Endothelial cell (in vitro differentiated cells): ENCODE measurements around the gene MCEMP1. TPM values are rescaled to one million over a fixed set of nuclear protein-coding genes. Genes with fewer than 3 reads are reported as not detected.
A peak's percentile ranks its signal among the peaks of the same experiment; 100 is the strongest.

Source experiments
- DNase-seq: peaks from one replicate; pipeline ENCODE4 v3.0.0; 2021; ENCODE audit warnings: low spot score
- H3K27ac Mint-ChIP-seq: one replicate; pipeline ENCODE4 v1.8.0; 2021; ENCODE audit warnings: mixed read lengths, inconsistent platforms; ENCODE audit not compliant: unreplicated experiment
- H3K27me3 Mint-ChIP-seq: one replicate; pipeline ENCODE4 v1.8.0; 2021; ENCODE audit warnings: mild to moderate bottlenecking, moderate library complexity, mixed read lengths, inconsistent platforms; ENCODE audit not compliant: unreplicated experiment
- H3K36me3 Mint-ChIP-seq: one replicate; pipeline ENCODE4 v1.8.0; 2021; ENCODE audit warnings: mild to moderate bottlenecking, low read depth, mixed read lengths, inconsistent platforms; ENCODE audit not compliant: unreplicated experiment
- H3K4me1 Mint-ChIP-seq: one replicate; pipeline ENCODE4 v1.8.0; 2021; ENCODE audit warnings: mild to moderate bottlenecking, mixed read lengths, inconsistent platforms; ENCODE audit not compliant: unreplicated experiment
- H3K4me3 Mint-ChIP-seq: one replicate; pipeline ENCODE4 v1.8.0; 2021; ENCODE audit warnings: mild to moderate bottlenecking, mixed read lengths, inconsistent platforms; ENCODE audit not compliant: unreplicated experiment
- H3K9me3 Mint-ChIP-seq: one replicate; pipeline ENCODE4 v1.8.0; 2021; ENCODE audit warnings: mixed read lengths, inconsistent platforms; ENCODE audit not compliant: unreplicated experiment
- long read RNA-seq: library from polyadenylated mRNA; unstranded; transcript quantifications from one replicate; pipeline ENCODE4 v2.0.0, GENCODE V29; 2020; ENCODE audit not compliant: unreplicated experiment
- total RNA-seq: library from RNA; stranded (reverse); fragmentation: NEBNext Ultra II Directional; extraction: Animal tissue kit (Norgen Biotek cat#: 25700); gene quantifications from one replicate; pipeline ENCODE4 v1.2.1, GENCODE V29; 2021; ENCODE audit not compliant: unreplicated experiment
- TF ChIP-seq, protein P1 (sequence below): fragments of 200-600 bp; sonication (generic); IDR thresholded peaks from one replicate; pipeline ENCODE4 v1.5.0; 2021; ENCODE audit warnings: antibody characterized with exemption; ENCODE audit not compliant: unreplicated experiment

Gene MCEMP1, protein sequence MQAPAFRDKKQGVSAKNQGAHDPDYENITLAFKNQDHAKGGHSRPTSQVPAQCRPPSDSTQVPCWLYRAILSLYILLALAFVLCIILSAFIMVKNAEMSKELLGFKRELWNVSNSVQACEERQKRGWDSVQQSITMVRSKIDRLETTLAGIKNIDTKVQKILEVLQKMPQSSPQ
- not detected for total RNA-seq
- long read RNA-seq, result 0 reads

DNA sequence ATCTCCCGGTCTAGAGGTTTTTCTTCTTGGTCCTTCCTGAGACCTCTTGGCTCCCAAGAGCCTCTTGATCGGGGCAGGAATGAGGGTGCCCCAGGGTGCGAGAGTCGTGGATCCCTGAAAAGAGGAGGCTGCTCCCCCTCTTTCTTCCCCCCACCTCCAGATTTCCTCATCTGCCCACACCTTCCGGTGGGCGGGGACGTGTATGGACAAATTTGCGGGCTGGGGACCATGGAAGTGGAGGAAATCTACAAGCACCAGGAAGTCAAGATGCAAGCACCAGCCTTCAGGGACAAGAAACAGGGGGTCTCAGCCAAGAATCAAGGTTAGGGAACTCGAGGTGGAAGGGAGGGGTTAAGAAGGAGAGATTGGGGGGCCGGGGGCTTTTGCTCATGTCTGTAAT, at the start of gene MCEMP1:
Gene MCEMP1 (plus strand): TSS at position 237 of the 400 bp plus-strand sequence. CDS start 31 bp downstream, at position 268.
- no peaks in the 10 kb centered on the region for H3K4me1 Mint-ChIP-seq
- H3K27me3 Mint-ChIP-seq, result peaks cover 14% of the 10 kb centered on the region
- peaks cover 4% of the 10 kb centered on the region for H3K36me3 Mint-ChIP-seq
- no peak for DNase-seq
- peak within 1 kb of the TSS; percentile 21 for H3K4me3 Mint-ChIP-seq
- peaks cover 4% of the 10 kb centered on the region for H3K9me3 Mint-ChIP-seq
- H3K27ac Mint-ChIP-seq, result no peak within 1 kb of the TSS
- TF ChIP-seq, protein P1, sequence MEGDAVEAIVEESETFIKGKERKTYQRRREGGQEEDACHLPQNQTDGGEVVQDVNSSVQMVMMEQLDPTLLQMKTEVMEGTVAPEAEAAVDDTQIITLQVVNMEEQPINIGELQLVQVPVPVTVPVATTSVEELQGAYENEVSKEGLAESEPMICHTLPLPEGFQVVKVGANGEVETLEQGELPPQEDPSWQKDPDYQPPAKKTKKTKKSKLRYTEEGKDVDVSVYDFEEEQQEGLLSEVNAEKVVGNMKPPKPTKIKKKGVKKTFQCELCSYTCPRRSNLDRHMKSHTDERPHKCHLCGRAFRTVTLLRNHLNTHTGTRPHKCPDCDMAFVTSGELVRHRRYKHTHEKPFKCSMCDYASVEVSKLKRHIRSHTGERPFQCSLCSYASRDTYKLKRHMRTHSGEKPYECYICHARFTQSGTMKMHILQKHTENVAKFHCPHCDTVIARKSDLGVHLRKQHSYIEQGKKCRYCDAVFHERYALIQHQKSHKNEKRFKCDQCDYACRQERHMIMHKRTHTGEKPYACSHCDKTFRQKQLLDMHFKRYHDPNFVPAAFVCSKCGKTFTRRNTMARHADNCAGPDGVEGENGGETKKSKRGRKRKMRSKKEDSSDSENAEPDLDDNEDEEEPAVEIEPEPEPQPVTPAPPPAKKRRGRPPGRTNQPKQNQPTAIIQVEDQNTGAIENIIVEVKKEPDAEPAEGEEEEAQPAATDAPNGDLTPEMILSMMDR, result no peak

DNA sequence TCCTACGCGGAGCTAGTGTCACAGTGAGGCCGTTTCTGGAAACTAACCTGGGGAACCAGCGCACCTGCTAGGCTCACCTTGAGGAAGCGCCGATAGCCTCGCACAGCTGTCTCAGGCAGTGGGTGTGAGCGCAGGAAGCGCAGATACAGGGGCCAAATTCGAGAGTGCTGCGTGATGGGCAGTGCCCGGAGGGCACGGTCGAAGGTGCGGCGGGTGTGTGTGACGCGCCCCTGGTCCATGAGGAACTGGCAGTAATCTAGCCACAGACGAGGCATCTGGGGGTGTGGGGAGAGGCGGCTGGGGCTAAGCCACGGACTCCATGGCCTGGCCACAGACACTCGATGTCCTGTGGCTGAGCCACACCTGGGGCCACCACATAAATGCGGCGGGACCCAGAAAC, 49.7 kb upstream of the MCEMP1 start:
- H3K4me1 Mint-ChIP-seq, result peaks cover 33% of the 10 kb centered on the region
- H3K4me3 Mint-ChIP-seq, result peak overlapping the region; percentile 58
- H3K27me3 Mint-ChIP-seq, result peaks cover 22% of the 10 kb centered on the region
- DNase-seq, result no peak
- H3K36me3 Mint-ChIP-seq, result peaks cover 26% of the 10 kb centered on the region
- TF ChIP-seq, protein P1, result no peak
- H3K9me3 Mint-ChIP-seq, result no peaks in the 10 kb centered on the region
- H3K27ac Mint-ChIP-seq, result no peak overlapping the region

DNA sequence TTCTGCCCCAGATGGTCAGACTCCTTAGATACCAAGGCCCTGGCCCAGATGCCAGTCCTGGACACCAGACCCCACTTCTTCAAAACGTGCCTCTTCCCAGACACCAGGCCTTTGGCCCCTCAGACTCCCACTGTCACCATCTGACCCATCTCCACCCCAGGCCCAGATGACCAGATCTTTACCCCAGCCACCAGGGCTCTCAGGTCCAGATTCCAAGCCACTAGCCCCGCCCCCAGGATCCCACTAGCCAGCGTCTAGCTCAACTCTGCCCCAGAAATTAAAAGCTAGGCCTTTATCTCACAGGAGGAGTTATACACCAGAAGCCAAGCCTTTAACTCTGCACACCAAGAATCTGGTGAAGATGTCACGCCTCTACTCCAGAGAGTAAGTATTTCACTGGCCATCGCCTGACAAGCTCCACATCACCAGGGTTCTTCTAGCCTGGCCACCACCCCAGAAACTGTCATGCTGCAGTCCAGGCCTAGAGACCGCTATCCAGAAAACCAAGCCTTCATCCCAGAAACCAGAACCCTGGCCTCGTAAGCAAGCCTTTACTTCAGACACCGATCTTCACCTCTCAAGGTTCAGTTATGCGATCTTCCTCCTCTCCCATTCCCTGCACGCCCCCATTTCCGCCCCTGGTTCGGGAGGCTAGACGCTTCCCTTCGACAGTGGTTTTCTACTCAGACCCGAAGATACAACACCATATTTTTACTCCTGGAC, 48.1 kb upstream of the MCEMP1 start:
- peaks cover 20% of the 10 kb centered on the region for H3K36me3 Mint-ChIP-seq
- TF ChIP-seq, protein P1, result no peak
- H3K27ac Mint-ChIP-seq, result peak overlapping the region; percentile 100
- peaks cover 33% of the 10 kb centered on the region for H3K4me1 Mint-ChIP-seq
- H3K9me3 Mint-ChIP-seq, result no peaks in the 10 kb centered on the region
- H3K27me3 Mint-ChIP-seq, result peaks cover 18% of the 10 kb centered on the region
- H3K4me3 Mint-ChIP-seq, result peak overlapping the region; percentile 100
- no peak for DNase-seq

DNA sequence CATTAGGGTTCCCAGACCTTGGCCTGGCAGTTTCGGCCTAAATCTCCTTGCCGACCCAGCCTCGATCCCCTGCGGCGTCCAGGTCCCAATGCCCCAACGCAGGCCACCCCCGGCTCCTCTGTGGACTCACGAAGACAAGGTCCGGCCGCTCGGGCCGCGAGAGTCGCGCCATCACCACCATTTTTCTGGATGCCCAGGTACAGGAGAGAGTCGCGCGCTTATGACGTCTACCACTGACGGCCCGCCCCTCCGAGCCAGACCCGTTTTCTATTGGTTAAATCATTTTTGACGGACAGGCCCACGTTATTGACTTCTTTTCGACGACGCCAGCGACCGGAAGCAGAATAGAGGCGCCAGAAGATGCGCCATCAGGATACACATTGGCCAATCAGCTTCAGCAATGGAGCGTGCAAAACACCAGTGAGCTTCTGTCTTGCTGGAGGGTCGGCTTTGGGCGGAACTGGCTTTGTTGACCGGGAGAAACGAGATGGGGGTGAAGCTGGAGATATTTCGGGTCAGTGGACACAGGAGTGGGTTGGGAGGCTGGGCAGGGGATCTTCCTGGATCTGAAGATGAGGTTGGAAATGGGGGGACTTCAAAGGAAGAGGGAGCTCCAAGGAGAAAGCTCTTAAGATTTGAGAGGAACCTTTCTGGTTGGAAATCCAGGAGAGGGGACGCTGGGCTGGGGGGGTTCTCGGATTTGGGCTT, 47.4 kb upstream of the MCEMP1 start, which contains the start of the genes PET100 and XAB2:
Gene PET100 (plus strand): TSS at position 447 of the 708 bp plus-strand sequence. CDS start 41 bp downstream, at position 488.
Gene XAB2 (minus strand): TSS at position 199 of the 708 bp plus-strand sequence. CDS start 18 bp downstream, at position 181.
- Mint-ChIP-seq H3K36me3 (peaks cover 23% of the 10 kb centered on the region), H3K4me3 (peak within 1 kb of the TSS; percentile 100), H3K4me1 (peaks cover 33% of the 10 kb centered on the region), H3K9me3 (no peaks in the 10 kb centered on the region), H3K27ac (peak within 1 kb of the TSS; percentile 100), H3K27me3 (peaks cover 18% of the 10 kb centered on the region)
- DNase-seq, result peak; percentile 92
- TF ChIP-seq, protein P1, result no peak
